Activated naive CD4-positive, alpha-beta T cell treated with anti-CD3 and anti-CD28 coated beads, Interleukin-2, amount 10 ng/mL, durations not matched to agents 7 days and 5 days (primary cell): ENCODE results near the gene SIX4.
"Not testable (repeated sequence)": the region's sequence is repeated elsewhere in the genome, so short reads cannot be mapped to it uniquely, and the experiment has no call there.

Experiments
- CTCF ChIA-PET: fragments of 350-600 bp; sonication (Branson Sonifier 250); formaldehyde crosslinking; loops from one replicate; lab custom pipeline; 2021; ENCODE audit warnings: antibody characterized with exemption; lab: Charles Lee
- DNase-seq: peaks from one replicate; pipeline ENCODE4 v3.0.0-alpha.2; 2020
- H3K27ac Mint-ChIP-seq: one replicate; pipeline ENCODE4 v1.8.0; 2021; ENCODE audit warnings: mild to moderate bottlenecking, moderate library complexity, mixed read lengths
- H3K27me3 Mint-ChIP-seq: one replicate; pipeline ENCODE4 v1.8.0; 2021; ENCODE audit warnings: mild to moderate bottlenecking, mixed read lengths
- H3K36me3 Mint-ChIP-seq: one replicate; pipeline ENCODE4 v1.8.0; 2021; ENCODE audit warnings: mixed read lengths
- H3K4me1 Mint-ChIP-seq: one replicate; pipeline ENCODE4 v1.8.0; 2021; ENCODE audit warnings: mixed read lengths
- H3K4me3 Mint-ChIP-seq: one replicate; pipeline ENCODE4 v1.8.0; 2021; ENCODE audit warnings: mild to moderate bottlenecking, moderate library complexity, mixed read lengths
- H3K9me3 Mint-ChIP-seq: one replicate; pipeline ENCODE4 v1.8.0; 2021; ENCODE audit warnings: mixed read lengths

SIX4 gene

GRCh38 chr14:60734465-60735242 is 10.5 kb upstream of the SIX4 start, which contains the start of gene MNAT1:
Gene MNAT1 (plus strand): TSS chr14:60734761. CDS start chr14:60734863, 102 bp downstream.
- peaks cover 2% of the 10 kb centered on the region for H3K9me3 Mint-ChIP-seq
- H3K4me3 Mint-ChIP-seq = peak within 1 kb of the TSS; percentile 100
- peak; percentile 78 for DNase-seq
- peaks cover 25% of the 10 kb centered on the region for H3K27me3 Mint-ChIP-seq
- H3K4me1 Mint-ChIP-seq = peaks cover 27% of the 10 kb centered on the region
- H3K36me3 Mint-ChIP-seq = peaks cover 5% of the 10 kb centered on the region
- CTCF ChIA-PET = no interaction called here
- H3K27ac Mint-ChIP-seq = peak within 1 kb of the TSS; percentile 83

GRCh38 chr14:60732840-60733483 is 8.8 kb upstream of the SIX4 start:
- peaks cover 39% of the 10 kb centered on the region for H3K27me3 Mint-ChIP-seq
- H3K4me3 Mint-ChIP-seq = no peak overlapping the region
- peaks cover 27% of the 10 kb centered on the region for H3K4me1 Mint-ChIP-seq

GRCh38 chr14:60731291-60731690 is 7.1 kb upstream of the SIX4 start:
- H3K4me3 Mint-ChIP-seq, CTCF ChIA-PET: not testable (repeated sequence)
- peaks cover 25% of the 10 kb centered on the region for H3K4me1 Mint-ChIP-seq

More at GRCh38 chr14:60732840-60733483, 8.8 kb upstream of the SIX4 start:
- Mint-ChIP-seq H3K27ac (no peak overlapping the region), H3K9me3 (peaks cover 2% of the 10 kb centered on the region), H3K36me3 (peaks cover 5% of the 10 kb centered on the region)
- no peak for DNase-seq
- CTCF ChIA-PET = interaction anchor here (1.0 kb wide), 1 partner anchor 108 kb away, joined by 3 read pairs; no protein-coding TSS in a partner anchor

GRCh38 chr14:60723116-60723906 is 840 bp downstream of the SIX4 start:
- peak; percentile 45 for DNase-seq
- no peaks in the 10 kb centered on the region for H3K9me3 Mint-ChIP-seq
- no peak overlapping the region for H3K27ac Mint-ChIP-seq

More at GRCh38 chr14:60731291-60731690, 7.1 kb upstream of the SIX4 start:
- H3K27ac Mint-ChIP-seq, H3K36me3 Mint-ChIP-seq, DNase-seq, H3K9me3 Mint-ChIP-seq: not testable (repeated sequence)
- H3K27me3 Mint-ChIP-seq = peaks cover 50% of the 10 kb centered on the region

GRCh38 chr14:60722357-60723115 is 1.6 kb downstream of the SIX4 start:
- H3K36me3 Mint-ChIP-seq = peaks cover 2% of the 10 kb centered on the region
- CTCF ChIA-PET = no interaction called here
- no peaks in the 10 kb centered on the region for H3K9me3 Mint-ChIP-seq
- peaks cover 77% of the 10 kb centered on the region for H3K27me3 Mint-ChIP-seq
- H3K4me1 Mint-ChIP-seq = peaks cover 22% of the 10 kb centered on the region
- peak; percentile 37 for DNase-seq
- no peak overlapping the region for H3K27ac Mint-ChIP-seq
- peak overlapping the region; percentile 69 for H3K4me3 Mint-ChIP-seq

More at GRCh38 chr14:60723116-60723906, 840 bp downstream of the SIX4 start:
- peaks cover 2% of the 10 kb centered on the region for H3K36me3 Mint-ChIP-seq
- H3K27me3 Mint-ChIP-seq = peaks cover 84% of the 10 kb centered on the region
- H3K4me3 Mint-ChIP-seq = peak overlapping the region; percentile 75
- CTCF ChIA-PET = no interaction called here
- H3K4me1 Mint-ChIP-seq = peaks cover 22% of the 10 kb centered on the region

- DNase-seq = no peak
- Mint-ChIP-seq H3K27me3 (peaks cover 72% of the 10 kb centered on the region), H3K36me3 (peaks cover 2% of the 10 kb centered on the region), H3K4me1 (peaks cover 22% of the 10 kb centered on the region), H3K9me3 (no peaks in the 10 kb centered on the region), H3K27ac (no peak overlapping the region), H3K4me3 (peak overlapping the region; percentile 69)
- CTCF ChIA-PET = no interaction called here
These were observed 2.1 kb downstream of the SIX4 start for GRCh38 chr14:60722107-60722356.

GRCh38 chr14:60721326-60722106 is 2.6 kb downstream of the SIX4 start:
- H3K4me1 Mint-ChIP-seq = peaks cover 22% of the 10 kb centered on the region
- no peaks in the 10 kb centered on the region for H3K9me3 Mint-ChIP-seq
- no peak overlapping the region for H3K27ac Mint-ChIP-seq
- peak; percentile 42 for DNase-seq
- peak overlapping the region; percentile 69 for H3K4me3 Mint-ChIP-seq
- peaks cover 2% of the 10 kb centered on the region for H3K36me3 Mint-ChIP-seq
- peaks cover 72% of the 10 kb centered on the region for H3K27me3 Mint-ChIP-seq
- CTCF ChIA-PET = interaction anchor here (1.2 kb wide), 1 partner anchor 10 kb away, joined by 3 read pairs; no protein-coding TSS in a partner anchor

GRCh38 chr14:60720962-60721325 is 3.2 kb downstream of the SIX4 start:
- H3K4me3 Mint-ChIP-seq = peak overlapping the region; percentile 37
- H3K36me3 Mint-ChIP-seq = peaks cover 2% of the 10 kb centered on the region
- no peak for DNase-seq
- H3K9me3 Mint-ChIP-seq = no peaks in the 10 kb centered on the region
- H3K27me3 Mint-ChIP-seq = peaks cover 73% of the 10 kb centered on the region
- peaks cover 22% of the 10 kb centered on the region for H3K4me1 Mint-ChIP-seq
- CTCF ChIA-PET = interaction anchor here (1.2 kb wide), 1 partner anchor 9 kb away, joined by 3 read pairs; no protein-coding TSS in a partner anchor
- no peak overlapping the region for H3K27ac Mint-ChIP-seq

GRCh38 chr14:60720391-60720790 is 3.8 kb downstream of the SIX4 start:
- Mint-ChIP-seq H3K27ac (no peak overlapping the region), H3K4me1 (peaks cover 22% of the 10 kb centered on the region), H3K36me3 (peaks cover 2% of the 10 kb centered on the region), H3K27me3 (peaks cover 73% of the 10 kb centered on the region), H3K9me3 (no peaks in the 10 kb centered on the region), H3K4me3 (no peak overlapping the region)
- no peak for DNase-seq
- CTCF ChIA-PET = interaction anchor here (1.2 kb wide), 1 partner anchor 8 kb away, joined by 3 read pairs; no protein-coding TSS in a partner anchor

- no peak overlapping the region for H3K27ac Mint-ChIP-seq
- CTCF ChIA-PET = no interaction called here
These were observed 10.6 kb downstream of the SIX4 start for GRCh38 chr14:60713513-60713912.

GRCh38 chr14:60710494-60710893 is 13.7 kb downstream of the SIX4 start:
- no peaks in the 10 kb centered on the region for H3K9me3 Mint-ChIP-seq
- no peak for DNase-seq
- no peak overlapping the region for H3K4me3 Mint-ChIP-seq
- no peaks in the 10 kb centered on the region for H3K4me1 Mint-ChIP-seq
- CTCF ChIA-PET = no interaction called here
- H3K27me3 Mint-ChIP-seq = peaks cover 20% of the 10 kb centered on the region
- H3K27ac Mint-ChIP-seq = no peak overlapping the region
- H3K36me3 Mint-ChIP-seq = no peaks in the 10 kb centered on the region

More at GRCh38 chr14:60713513-60713912, 10.6 kb downstream of the SIX4 start:
- H3K4me1 Mint-ChIP-seq = no peaks in the 10 kb centered on the region
- H3K9me3 Mint-ChIP-seq = no peaks in the 10 kb centered on the region
- H3K4me3 Mint-ChIP-seq = no peak overlapping the region
- H3K27me3 Mint-ChIP-seq = peaks cover 26% of the 10 kb centered on the region
- DNase-seq = no peak
- H3K36me3 Mint-ChIP-seq = no peaks in the 10 kb centered on the region

- Mint-ChIP-seq H3K27me3 (peaks cover 11% of the 10 kb centered on the region), H3K27ac (no peak overlapping the region), H3K36me3 (no peaks in the 10 kb centered on the region), H3K4me3 (no peak overlapping the region), H3K4me1 (no peaks in the 10 kb centered on the region), H3K9me3 (no peaks in the 10 kb centered on the region)
- CTCF ChIA-PET = no interaction called here
- no peak for DNase-seq
These were observed 16.3 kb downstream of the SIX4 start for GRCh38 chr14:60707858-60708257.

GRCh38 chr14:60705100-60705499 is 19.1 kb downstream of the SIX4 start:
- CTCF ChIA-PET = no interaction called here
- Mint-ChIP-seq H3K4me1 (no peaks in the 10 kb centered on the region), H3K9me3 (peaks cover 13% of the 10 kb centered on the region), H3K27me3 (peaks cover 10% of the 10 kb centered on the region), H3K27ac (no peak overlapping the region), H3K4me3 (no peak overlapping the region), H3K36me3 (no peaks in the 10 kb centered on the region)
- no peak for DNase-seq
